Stimulated activated CD8-positive, alpha-beta memory T cell treated with anti-CD3 and anti-CD28 coated beads, Interleukin-2, amount 100 ng/mL, for 1 hour (primary cell): ENCODE results near the gene ZNF879.

Source experiments
- DNase-seq, 2 donors: peaks; one replicate each; pipeline ENCODE4 v3.0.0-alpha.2; 2020; ENCODE audit warnings: low read depth in 2 of 2

Gene ZNF879

DNA sequence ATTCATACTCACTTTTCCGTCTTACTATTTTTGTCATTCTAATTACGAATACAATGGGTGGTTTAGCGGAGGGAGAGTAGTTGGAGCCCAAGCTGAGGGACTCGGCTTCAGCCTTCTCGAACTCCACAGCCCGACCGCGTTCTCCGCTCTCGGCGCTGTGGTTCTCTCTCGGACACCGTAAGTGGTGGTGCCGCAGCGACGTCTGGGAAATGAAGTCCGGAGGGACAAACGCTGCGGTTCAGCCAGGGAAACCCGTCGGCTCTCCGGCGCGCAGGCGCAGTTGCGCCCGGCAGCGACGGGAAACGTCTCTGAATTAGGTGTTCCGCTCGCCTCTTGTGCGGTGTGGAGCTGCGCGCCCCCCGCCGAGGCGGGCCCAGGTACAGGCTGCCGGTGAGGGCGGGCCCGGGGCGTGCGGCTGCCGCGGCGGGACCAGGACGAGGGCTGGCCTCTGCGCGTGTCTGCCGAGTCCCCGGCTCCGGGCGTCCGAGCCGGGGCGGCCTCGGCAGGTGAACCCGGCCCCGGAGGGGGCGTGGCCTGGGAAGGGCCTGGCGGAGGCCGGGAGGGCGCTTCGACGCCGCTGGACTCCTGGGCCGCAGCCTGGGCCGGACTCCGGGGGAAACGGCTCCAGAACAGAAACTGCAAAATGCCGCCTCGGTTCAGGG, at the start of gene ZNF879:
Gene ZNF879 (plus strand): TSS at position 277 of the 662 bp plus-strand sequence. CDS start 1,201 bp downstream, outside the sequence.
- DNase-seq, result peak; percentile 86 to 87

DNA sequence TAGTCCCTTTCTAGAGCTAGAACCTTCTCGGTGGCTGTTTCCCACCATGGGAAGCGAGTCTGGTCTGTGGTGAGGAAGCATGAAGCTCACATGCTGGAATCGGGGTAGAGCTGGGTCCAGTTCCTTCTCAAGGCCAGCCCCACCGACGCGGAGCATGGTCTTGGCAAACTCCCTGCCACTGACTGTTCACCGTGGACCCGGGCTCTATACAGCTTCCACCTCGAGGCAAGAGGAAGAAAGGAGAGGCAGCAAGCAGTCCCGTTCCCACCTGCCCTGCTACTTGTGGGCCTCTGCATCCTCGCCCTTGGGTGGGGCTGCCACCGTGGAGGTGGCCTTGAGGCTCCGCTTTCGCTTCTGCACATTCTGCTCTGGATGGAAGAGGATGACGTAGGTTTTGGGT, 42.2 kb upstream of the ZNF879 start:
- DNase-seq, result no peak

DNA sequence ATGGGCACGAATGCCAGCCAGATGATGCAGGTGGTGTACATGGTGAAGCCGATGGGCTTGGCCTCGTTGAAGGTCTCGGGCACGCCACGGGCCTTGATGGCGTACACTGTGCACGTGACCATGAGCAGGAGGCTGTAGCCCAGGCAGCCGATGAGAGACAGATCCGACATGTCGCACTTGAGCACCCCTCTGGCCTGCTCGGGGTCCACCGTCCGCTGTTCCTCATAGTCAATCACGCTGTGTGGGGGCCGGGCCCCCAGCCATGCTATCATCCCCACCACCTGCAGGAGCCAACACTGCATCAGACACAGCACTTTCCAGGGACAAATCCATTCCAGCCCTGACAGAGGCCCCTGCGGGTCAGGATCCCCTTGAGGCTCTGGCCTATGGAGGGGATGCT, 40.7 kb upstream of the ZNF879 start:
- no peak for DNase-seq

DNA sequence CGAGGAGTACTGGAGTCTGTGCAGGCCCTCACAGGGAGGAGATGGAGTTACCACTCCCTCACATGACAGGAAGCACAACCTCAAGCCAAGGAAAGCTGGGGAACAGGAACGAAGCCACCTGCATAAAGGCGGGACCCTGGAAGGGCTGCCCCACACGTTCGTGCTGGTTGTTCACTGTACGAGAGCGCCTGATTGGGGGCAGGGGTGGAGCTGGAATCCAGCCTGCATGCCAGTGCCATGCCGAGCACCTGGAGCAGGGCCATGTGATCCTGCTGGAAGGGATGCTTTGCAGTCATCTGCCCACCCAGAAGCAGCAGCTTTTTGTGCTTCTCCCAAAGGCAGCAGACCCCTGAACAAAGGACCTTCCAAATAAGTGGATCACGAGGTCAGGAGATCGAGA, 39.9 kb upstream of the ZNF879 start:
- DNase-seq, result no peak

DNA sequence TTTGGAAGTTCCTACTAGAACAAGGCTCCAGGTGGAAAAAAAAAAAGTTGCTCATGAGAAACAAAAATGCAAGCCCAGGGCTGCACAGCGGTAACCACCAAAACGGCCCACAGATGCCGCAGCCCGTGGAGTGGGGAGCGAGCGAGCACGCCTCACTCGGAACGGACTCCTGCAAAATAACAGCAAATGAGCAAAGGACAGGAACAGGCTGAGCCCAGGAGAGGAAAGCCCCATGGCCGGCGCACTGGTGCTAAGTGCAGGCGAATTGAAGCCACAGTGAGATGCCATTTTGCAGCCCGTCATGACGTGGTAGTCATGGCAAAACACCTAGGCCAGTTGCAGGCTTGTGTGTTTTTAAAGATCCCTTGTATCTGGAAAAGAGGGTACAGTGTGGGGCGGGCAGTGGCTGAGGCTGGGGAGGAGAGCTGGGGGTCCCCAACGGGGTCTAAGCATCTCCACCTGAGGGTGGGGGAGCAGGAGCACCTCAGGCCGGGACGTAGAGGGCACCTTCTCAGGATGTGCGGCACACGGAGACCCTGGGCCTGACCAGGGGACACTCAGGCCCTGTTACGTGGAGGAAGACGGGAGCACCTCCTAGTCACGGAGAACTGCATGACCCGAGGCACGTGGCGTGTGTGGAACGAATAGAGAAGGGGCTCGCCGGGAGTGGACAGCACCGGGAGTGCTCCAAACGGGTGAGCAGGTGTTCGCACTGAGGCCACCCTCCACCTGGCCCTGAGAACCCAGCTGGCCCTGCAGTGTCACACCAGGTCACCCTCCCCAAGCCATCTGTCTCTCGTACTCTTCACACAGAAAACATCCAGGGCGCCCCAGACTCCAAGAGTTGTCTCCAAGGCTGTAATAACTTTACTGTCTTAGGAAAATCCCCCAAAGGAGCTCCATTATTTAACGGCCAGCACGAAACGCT, 39.2 kb upstream of the ZNF879 start:
- DNase-seq, result no peak

DNA sequence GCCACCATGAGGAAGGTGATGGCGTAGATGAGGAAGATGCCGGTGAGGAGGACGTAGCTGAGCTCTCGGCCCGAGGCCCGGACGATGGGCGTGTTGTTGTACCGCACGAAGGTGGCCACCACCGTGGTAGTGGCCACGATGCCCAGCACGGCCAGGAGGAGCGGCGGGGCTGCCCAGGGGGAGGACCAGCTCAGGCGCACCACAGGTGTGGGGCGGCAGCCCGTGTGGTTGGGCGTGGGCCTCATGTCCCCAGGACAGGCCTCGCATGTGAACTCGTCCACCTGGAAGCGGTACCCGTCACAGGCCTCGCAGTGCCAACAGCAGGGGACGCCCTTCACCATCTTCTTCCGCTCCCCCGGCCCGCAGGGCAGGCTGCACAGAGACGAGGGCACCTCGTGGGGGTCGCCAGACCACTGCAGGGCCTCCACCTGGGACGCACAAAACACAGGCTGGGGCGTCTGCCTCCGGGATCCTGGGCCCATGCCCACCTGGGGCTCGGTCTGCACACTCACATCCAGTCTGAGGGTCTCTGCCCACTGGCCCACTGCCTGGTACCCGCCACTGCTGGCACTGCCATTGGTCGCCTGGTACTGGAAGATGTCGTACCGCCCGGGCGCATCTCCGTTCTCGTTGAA, 37.2 kb upstream of the ZNF879 start:
- no peak for DNase-seq

- DNase-seq, result no peak
Observed at GRCh38 chr5:178988436-178989220, 35.0 kb upstream of the ZNF879 start.

DNA sequence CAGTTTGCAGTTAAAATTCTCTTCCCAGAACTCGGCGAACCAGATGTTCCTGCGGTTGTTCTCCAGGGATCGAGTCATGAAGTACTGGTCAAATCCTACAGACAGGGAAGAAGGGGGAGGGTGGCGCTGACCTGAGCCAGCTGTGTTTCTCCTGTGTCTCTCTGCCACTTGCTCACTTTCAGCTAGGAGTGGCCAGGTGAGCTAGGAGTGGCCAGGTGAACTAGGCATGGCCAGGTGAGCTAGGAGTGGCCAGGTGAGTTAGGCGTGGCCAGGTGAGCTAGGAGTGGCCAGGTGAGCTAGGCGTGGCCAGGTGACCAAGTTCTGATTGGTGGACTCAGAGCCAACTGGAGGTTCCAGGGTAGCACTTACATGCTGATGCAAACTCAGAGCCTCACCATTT, 34.3 kb upstream of the ZNF879 start:
- no peak for DNase-seq

GRCh38 chr5:178990491-178990890, 33.1 kb upstream of the ZNF879 start:
- DNase-seq, result no peak

DNA sequence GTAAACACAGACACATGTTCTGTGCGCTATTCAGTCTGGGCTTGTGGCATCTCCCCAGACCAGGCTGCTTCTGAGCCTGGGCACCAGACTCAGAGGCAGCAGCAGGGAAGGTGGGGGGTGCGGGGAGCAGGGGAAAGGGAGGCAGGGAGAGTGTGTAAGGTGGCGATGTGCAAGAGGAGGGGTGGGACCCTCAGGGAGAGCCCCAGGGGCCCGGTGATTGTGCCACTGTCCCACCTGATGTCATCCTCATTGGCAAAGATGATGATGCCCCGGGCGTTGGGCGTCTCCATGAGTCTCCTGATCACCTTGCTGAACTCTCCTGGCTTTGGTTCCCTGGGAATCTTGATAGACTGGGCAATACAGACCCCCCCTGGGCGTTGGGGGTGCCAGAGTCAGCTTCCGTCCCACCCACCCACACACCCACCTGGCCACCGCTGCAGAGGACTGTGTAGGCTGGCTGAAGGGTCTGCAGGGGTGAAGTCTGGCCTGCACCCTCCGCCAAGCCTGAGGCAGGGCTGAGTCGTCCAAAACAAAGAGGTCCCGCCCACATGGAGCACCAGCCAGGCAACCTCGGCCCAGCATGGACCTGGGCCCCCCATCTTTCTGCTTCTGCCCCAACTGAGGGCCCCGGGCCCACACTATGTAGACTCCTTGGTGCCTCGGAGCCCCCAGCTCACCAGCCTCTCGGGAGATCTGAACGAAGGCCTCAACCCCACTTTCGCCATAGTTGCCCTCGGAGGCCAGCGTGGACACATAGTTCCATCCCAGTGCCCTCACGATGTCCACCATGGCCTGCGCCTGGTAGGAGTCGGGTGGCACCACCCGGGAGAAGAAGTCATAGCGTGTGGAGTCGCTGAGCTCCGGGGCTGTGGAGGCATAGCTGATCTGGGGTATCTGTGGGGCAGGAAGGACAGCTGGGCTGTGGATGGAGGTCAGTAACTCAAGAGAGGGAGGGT, 32.1 kb upstream of the ZNF879 start:
- DNase-seq, result no peak

- no peak for DNase-seq
Observed at GRCh38 chr5:178992291-178992895, 31.2 kb upstream of the ZNF879 start.

DNA sequence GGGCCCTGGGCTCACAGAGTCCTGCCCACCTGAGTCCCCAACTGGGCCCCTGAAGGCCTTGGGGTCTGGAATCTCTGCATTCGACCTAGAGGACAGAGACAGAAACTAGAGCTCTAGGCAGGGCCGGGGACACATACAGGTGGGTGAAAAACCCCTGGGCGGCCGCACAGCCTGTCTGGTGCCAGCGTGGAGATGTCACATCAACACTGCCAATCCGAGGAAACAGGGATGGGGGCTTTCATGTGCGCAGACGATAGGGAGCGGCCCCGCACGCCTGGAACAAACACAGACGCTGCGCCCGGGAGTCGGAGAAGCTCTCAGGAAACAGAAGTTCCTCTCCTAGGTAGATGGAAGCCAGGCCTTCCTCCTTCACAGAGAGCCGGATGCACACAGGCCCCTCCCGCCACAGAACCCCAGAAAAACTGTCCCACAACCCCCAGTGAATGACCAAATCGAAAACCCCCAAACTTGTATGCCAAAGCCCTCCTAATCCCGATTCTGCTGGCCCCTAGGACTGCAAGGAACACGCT, 30.3 kb upstream of the ZNF879 start:
- no peak for DNase-seq

DNA sequence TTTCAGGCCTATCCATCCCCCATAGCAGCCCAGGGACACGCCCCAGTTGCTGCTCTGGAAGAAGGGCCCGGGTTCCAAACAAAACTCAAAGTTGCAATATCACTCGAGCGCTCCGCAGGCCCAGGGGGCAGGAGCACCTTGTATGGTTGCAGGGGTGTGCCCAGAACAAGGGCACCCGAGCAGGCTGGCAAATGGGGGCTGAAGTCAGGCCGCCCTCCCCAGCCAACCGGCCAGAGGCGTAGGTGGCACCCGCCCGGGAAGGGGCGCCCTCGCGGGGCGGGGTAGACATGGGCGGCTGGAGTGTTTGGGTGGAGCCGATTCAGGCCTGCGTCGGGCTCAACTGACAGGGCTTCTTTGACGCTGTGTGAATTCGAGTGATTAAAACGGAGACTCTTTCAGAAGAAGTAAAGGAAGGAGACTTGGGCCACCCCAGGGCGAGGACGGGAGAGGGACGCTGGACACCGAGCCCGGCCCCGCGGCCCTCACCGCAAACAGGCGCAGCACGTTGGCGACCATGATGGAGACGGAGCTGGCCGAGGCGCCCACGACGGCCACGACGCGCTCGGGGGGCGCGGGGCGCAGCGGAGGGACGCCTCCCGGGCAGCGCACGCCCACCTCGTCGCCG, 29.5 kb upstream of the ZNF879 start:
- DNase-seq, result no peak

GRCh38 chr5:178994580-178995340, 28.8 kb upstream of the ZNF879 start, which contains the start of gene GRM6:
TSS of gene GRM6 (minus strand) at chr5:178995320. CDS start at chr5:178994944, 376 bp downstream.
- no peak for DNase-seq

DNA sequence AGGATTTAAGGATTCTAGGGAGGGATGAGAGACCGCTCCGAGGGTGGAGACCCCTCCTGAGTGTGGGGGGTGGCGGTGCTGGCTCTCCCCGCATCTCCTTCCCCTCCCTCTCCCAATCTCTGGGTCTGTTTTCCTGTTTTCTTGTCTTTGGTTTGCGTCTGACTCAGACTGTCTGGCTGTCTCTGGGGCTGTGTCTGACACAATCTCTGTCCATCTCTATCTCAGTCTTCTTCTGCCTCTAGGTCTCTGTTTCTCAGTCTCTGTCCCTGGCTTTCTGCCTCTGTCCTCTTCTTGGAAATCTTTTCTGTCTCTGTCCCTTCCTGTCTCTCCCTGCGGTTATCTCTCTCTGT, 28.3 kb upstream of the ZNF879 start:
- no peak for DNase-seq

DNA sequence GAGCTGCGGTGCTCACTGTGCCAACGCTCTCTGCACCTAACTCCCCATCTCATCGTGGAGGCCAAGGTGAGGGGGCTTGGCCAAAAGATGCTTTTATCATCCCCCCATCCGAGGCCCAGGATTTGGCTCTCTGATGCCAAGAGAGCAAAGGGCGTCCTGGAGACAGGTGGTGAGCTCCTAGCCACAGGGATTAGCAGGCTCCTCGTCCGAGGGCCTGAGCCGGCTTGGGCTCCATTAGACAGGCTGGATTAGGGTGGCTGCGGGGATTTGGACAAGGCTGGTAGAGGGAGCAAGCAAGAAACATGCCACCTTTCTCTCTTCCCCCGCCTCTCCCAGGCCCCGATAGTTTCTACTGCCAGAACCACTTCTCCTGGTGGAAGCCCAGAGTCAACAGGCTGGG, 27.4 kb upstream of the ZNF879 start:
- DNase-seq, result no peak

GRCh38 chr5:178997191-178997590, 26.4 kb upstream of the ZNF879 start:
- DNase-seq, result no peak

- DNase-seq, result no peak
Observed at GRCh38 chr5:178998441-178998840, 25.2 kb upstream of the ZNF879 start.

DNA sequence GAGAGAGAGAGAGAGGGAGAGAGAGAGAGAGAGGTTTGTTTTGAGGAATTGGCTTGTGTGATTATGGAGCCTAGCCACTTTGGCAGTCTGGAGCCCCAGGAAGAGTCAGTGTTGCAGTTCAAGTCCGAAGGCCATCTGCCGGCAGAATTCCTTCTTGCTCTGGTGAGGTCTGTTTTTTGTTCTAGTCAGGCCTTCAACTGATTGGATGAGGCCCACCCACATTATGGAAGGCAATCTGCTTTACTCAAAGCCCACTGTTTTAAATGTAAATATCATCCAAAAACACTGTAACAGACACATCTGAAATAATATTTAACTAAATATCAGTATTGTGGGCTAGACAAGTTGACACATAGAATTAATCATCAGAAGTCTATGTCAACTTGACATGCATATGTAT, 17.0 kb upstream of the ZNF879 start:
- DNase-seq, result no peak
